H9 (cell line): ENCODE data around the gene IGF1R. TPM values are rescaled to one million over a fixed set of nuclear protein-coding genes. Genes with fewer than 3 reads are reported as not detected.
A peak's percentile ranks its signal among the peaks of the same experiment; 100 is the strongest.

Experiments
- DNase-seq: peaks from one replicate; pipeline ENCODE4 v3.0.0-alpha.2; 2017
- H2AFZ ChIP-seq: one replicate; pipeline ENCODE4 v1.6.1; 2013; ENCODE audit warnings: mild to moderate bottlenecking, low read length, control low read depth, moderate library complexity
- H2AK5ac ChIP-seq: 2 replicates; pipeline ENCODE4 v1.6.1; 2013; ENCODE audit warnings: low read length, control low read depth, mixed read lengths; ENCODE audit not compliant: insufficient read length
- H2BK120ac ChIP-seq: one replicate; pipeline ENCODE4 v1.6.1; 2013; ENCODE audit warnings: low read depth, mild to moderate bottlenecking, low read length, control low read depth, inconsistent platforms; ENCODE audit not compliant: poor library complexity, severe bottlenecking
- H2BK12ac ChIP-seq: 2 replicates; pipeline ENCODE4 v1.6.1; 2013; ENCODE audit warnings: low read length, control low read depth, mixed read lengths, low read depth; ENCODE audit not compliant: insufficient read length
- H2BK15ac ChIP-seq: 2 replicates; pipeline ENCODE4 v1.6.1; 2013; ENCODE audit warnings: low read depth, low read length, control low read depth
- H2BK20ac ChIP-seq: one replicate; pipeline ENCODE4 v1.6.1; 2013; ENCODE audit warnings: low read depth, mild to moderate bottlenecking, low read length, control low read depth, inconsistent platforms; ENCODE audit not compliant: poor library complexity, severe bottlenecking
- H2BK5ac ChIP-seq: 2 replicates; pipeline ENCODE4 v1.6.1; 2013; ENCODE audit warnings: low read length, control low read depth, mixed read lengths; ENCODE audit not compliant: insufficient read length
- H3K14ac ChIP-seq: 2 replicates; pipeline ENCODE4 v1.6.1; 2013; ENCODE audit warnings: low read length, control low read depth; ENCODE audit not compliant: insufficient read depth
- H3K18ac ChIP-seq: 2 replicates; pipeline ENCODE4 v1.6.1; 2013; ENCODE audit warnings: low read depth, mild to moderate bottlenecking, mixed read lengths, low read length, control low read depth; ENCODE audit not compliant: insufficient read length
- H3K23ac ChIP-seq: 2 replicates; pipeline ENCODE4 v1.6.1; 2013; ENCODE audit warnings: low read length, control low read depth, mixed read lengths, low read depth; ENCODE audit not compliant: insufficient read length
- H3K23me2 ChIP-seq: 2 replicates; pipeline ENCODE4 v1.6.1; 2013; ENCODE audit warnings: low read depth, mild to moderate bottlenecking, mixed read lengths, low read length, control low read depth; ENCODE audit not compliant: insufficient read length, poor library complexity, severe bottlenecking
- H3K27ac ChIP-seq: 2 replicates; pipeline ENCODE4 v1.5.1; 2013; ENCODE audit warnings: low read length, control low read depth, mixed read lengths, low read depth; ENCODE audit not compliant: insufficient read length
- H3K27me3 ChIP-seq: 2 replicates; pipeline ENCODE4 v1.6.1; 2013; ENCODE audit warnings: low read length, control low read depth, inconsistent platforms; ENCODE audit not compliant: insufficient read depth
- H3K4ac ChIP-seq: 2 replicates; pipeline ENCODE4 v1.6.1; 2013; ENCODE audit warnings: low read depth, mild to moderate bottlenecking, control low read depth, inconsistent platforms, low read length, moderate library complexity
- H3K4me1 ChIP-seq: 2 replicates; pipeline ENCODE4 v1.6.1; 2013; ENCODE audit warnings: low read length, control low read depth, inconsistent platforms; ENCODE audit not compliant: insufficient read depth
- H3K4me2 ChIP-seq: 2 replicates; pipeline ENCODE4 v1.6.1; 2013; ENCODE audit warnings: low read length, control low read depth, mixed read lengths; ENCODE audit not compliant: insufficient read length, insufficient read depth
- H3K56ac ChIP-seq: 2 replicates; pipeline ENCODE4 v1.6.1; 2013; ENCODE audit warnings: low read depth, mild to moderate bottlenecking, mixed read lengths, low read length, control low read depth; ENCODE audit not compliant: insufficient read length
- H3K79me1 ChIP-seq: 2 replicates; pipeline ENCODE4 v1.6.1; 2013; ENCODE audit warnings: low read depth, mild to moderate bottlenecking, moderate library complexity, low read length, control low read depth, inconsistent platforms; ENCODE audit not compliant: insufficient read depth, poor library complexity, severe bottlenecking
- H3K79me2 ChIP-seq: 2 replicates; pipeline ENCODE4 v1.6.1; 2013; ENCODE audit warnings: low read length, control low read depth, inconsistent platforms; ENCODE audit not compliant: insufficient read depth
- H3K9ac ChIP-seq: 2 replicates; pipeline ENCODE4 v1.6.1; 2013; ENCODE audit warnings: low read length, control low read depth, mixed read lengths; ENCODE audit not compliant: insufficient read length; ENCODE audit errors: extremely low read depth
- H3K9me3 ChIP-seq: one replicate; pipeline ENCODE4 v1.6.1; 2013; ENCODE audit warnings: low read depth, low read length, inconsistent platforms; ENCODE audit not compliant: control insufficient read depth
- H3T11ph ChIP-seq: one replicate; pipeline ENCODE4 v1.6.1; 2013; ENCODE audit warnings: mild to moderate bottlenecking, low read length, control low read depth, inconsistent platforms
- H4K20me1 ChIP-seq: one replicate; pipeline ENCODE4 v1.6.1; 2013; ENCODE audit not compliant: control insufficient read depth, insufficient read length, insufficient read depth
- H4K5ac ChIP-seq: 2 replicates; pipeline ENCODE4 v1.6.1; 2013; ENCODE audit warnings: low read depth, mild to moderate bottlenecking, mixed read lengths, low read length, control low read depth; ENCODE audit not compliant: insufficient read length
- H4K8ac ChIP-seq: replicated peaks from 2 replicates; pipeline ENCODE4 v1.6.1; 2013; ENCODE audit warnings: low read length, control low read depth, mixed read lengths, low read depth; ENCODE audit not compliant: insufficient read length
- H4K91ac ChIP-seq: 2 replicates; pipeline ENCODE4 v1.6.1; 2013; ENCODE audit warnings: low read depth, mild to moderate bottlenecking, moderate library complexity, mixed read lengths, low read length, control low read depth; ENCODE audit not compliant: insufficient read length
- H3K27ac Mint-ChIP-seq, 3 experiments: 2 replicates in 2 of 3; 3 replicates in 1 of 3; pipeline ENCODE4 v1.8.0; 2020 to 2021; ENCODE audit warnings: mixed read lengths in 3 of 3, mild to moderate bottlenecking in 1 of 3, moderate library complexity in 1 of 3
- H3K27me3 Mint-ChIP-seq: 2 replicates; pipeline ENCODE4 v1.8.0; 2021; ENCODE audit warnings: low read depth, mild to moderate bottlenecking, moderate library complexity, mixed read lengths
- H3K36me3 Mint-ChIP-seq, 3 experiments: 2 replicates in 2 of 3; 3 replicates in 1 of 3; pipeline ENCODE4 v1.8.0; 2020 to 2021; ENCODE audit warnings: low read depth in 3 of 3, mixed read lengths in 3 of 3; ENCODE audit not compliant: insufficient read depth in 1 of 3
- H3K4me1 Mint-ChIP-seq, 2 experiments: 2 replicates each; pipeline ENCODE4 v1.8.0; 2020; ENCODE audit warnings: mixed read lengths in 2 of 2
- H3K4me3 Mint-ChIP-seq, 2 experiments: 2 replicates in 1 of 2; 3 replicates in 1 of 2; pipeline ENCODE4 v1.8.0; 2020 to 2021; ENCODE audit warnings: mild to moderate bottlenecking in 2 of 2, mixed read lengths in 2 of 2, moderate library complexity in 1 of 2
- H3K9me3 Mint-ChIP-seq, 2 experiments: 2 replicates in 1 of 2; 3 replicates in 1 of 2; pipeline ENCODE4 v1.8.0; 2020; ENCODE audit warnings: mild to moderate bottlenecking in 2 of 2, mixed read lengths in 2 of 2, moderate library complexity in 1 of 2
- CTCF ChIP-seq: fragments of 200-600 bp; sonication (generic); conservative IDR thresholded peaks from 3 replicates; pipeline ENCODE4 v1.8.0; 2021; ENCODE audit warnings: antibody characterized with exemption, mild to moderate bottlenecking
- WGBS: extraction: QIAGEN DNeasy Blood & Tissue Kit; methylation state at CpG from one replicate; pipeline ENCODE4 v1.1.7; 2013; ENCODE audit warnings: missing lambda C conversion rate, low lambda C conversion rate, mixed read lengths; ENCODE audit not compliant: insufficient read length; ENCODE audit errors: extremely low coverage; 5-methylcytosine and 5-hydroxymethylcytosine counted together
- total RNA-seq: library from RNA; stranded (reverse); gene quantifications from 2 replicates; pipeline ENCODE4 v1.2.1, GENCODE V29; 2021

Gene IGF1R
- total RNA-seq, 1 experiment from 2014 or later, result 70.0 TPM

- peaks cover 17 to 41% (median 32%) of the 10 kb centered on the region in 3 experiments; a peak in 6 of 7 replicates for H3K36me3 Mint-ChIP-seq
- Histone ChIP-seq H2BK5ac (no peak overlapping the region), H3T11ph (no peak overlapping the region), H2AFZ (no peak overlapping the region), H2BK20ac (no peak overlapping the region), H3K23ac (no peak overlapping the region), H3K9me3 (no peaks in the 10 kb centered on the region), H3K79me1 (no peaks in the 10 kb centered on the region), H3K14ac (no peak overlapping the region; the same call in 1 of the 2 replicates), H2AK5ac (no peak overlapping the region), H3K56ac (no peak overlapping the region), H3K27me3 (no peaks in the 10 kb centered on the region), H4K91ac (no peak overlapping the region), H2BK15ac (no peak overlapping the region), H3K4me1 (peaks cover 7% of the 10 kb centered on the region; the same call in 1 of the 2 replicates), H4K20me1 (no peaks in the 10 kb centered on the region), H3K9ac (no peak overlapping the region), H3K23me2 (no peaks in the 10 kb centered on the region), H3K27ac (no peak overlapping the region), H3K18ac (no peak overlapping the region), H3K4ac (no peak overlapping the region), H3K4me2 (no peak overlapping the region), H4K8ac (no peak overlapping the region), H2BK12ac (no peak overlapping the region), H3K79me2 (0 out of 2 replicates have a peak, but pooled peaks cover 2% of the 10 kb centered on the region), H4K5ac (no peak overlapping the region), H2BK120ac (no peak overlapping the region)
- WGBS, result no CpG with 5 or more reads among the region's 20 CpGs
- H3K4me3 Mint-ChIP-seq, result no peak overlapping the region; a peak in 1 of 5 replicates
- DNase-seq, result no peak
- peaks cover 30 to 36% of the 10 kb centered on the region in 2 experiments for H3K4me1 Mint-ChIP-seq
- no peak for TF ChIP-seq CTCF
- H3K27ac Mint-ChIP-seq, result peak overlapping the region; percentile 55 to 97 (median 93)
- H3K27me3 Mint-ChIP-seq, result no peaks in the 10 kb centered on the region
- no peaks in the 10 kb centered on the region for H3K9me3 Mint-ChIP-seq
Measured at GRCh38 chr15:98899272-98900021, 251.1 kb downstream of the IGF1R start.
